HG03066 (cell line): ENCODE data around the gene BHLHA9.
"Not testable (repeated sequence)": the region's sequence is repeated elsewhere in the genome, so short reads cannot be mapped to it uniquely, and the experiment has no call there.

Experiments used
- ATAC-seq: cut with Tn5 transposase; IDR thresholded peaks from one replicate; pipeline ENCODE4 v1.9.1; 2021; ENCODE audit warnings: low read depth; ENCODE audit not compliant: unreplicated experiment

The BHLHA9 gene

GRCh38 chr17:1270210-1271029 is at the start of gene BHLHA9:
BHLHA9 (plus strand) TSS chr17:1270444; CDS start chr17:1270564, 120 bp downstream.
- no peak for ATAC-seq

GRCh38 chr17:1221209-1221608 is 49.0 kb upstream of the BHLHA9 start:
- no peak for ATAC-seq

- ATAC-seq: no peak
Observed at GRCh38 chr17:1222321-1222720, 47.9 kb upstream of the BHLHA9 start.

GRCh38 chr17:1223662-1224061 is 46.6 kb upstream of the BHLHA9 start:
- no peak for ATAC-seq

- ATAC-seq: no peak
Observed at GRCh38 chr17:1224330-1224729, 45.9 kb upstream of the BHLHA9 start.

- ATAC-seq: no peak
Observed at GRCh38 chr17:1226308-1226707, 43.9 kb upstream of the BHLHA9 start.

- ATAC-seq: no peak
Observed at GRCh38 chr17:1227365-1227764, 42.9 kb upstream of the BHLHA9 start.

GRCh38 chr17:1227917-1228780 is 42.1 kb upstream of the BHLHA9 start:
- no peak for ATAC-seq

GRCh38 chr17:1228781-1229348 is 41.4 kb upstream of the BHLHA9 start:
- peak; percentile 17 for ATAC-seq

- peak; percentile 55 for ATAC-seq
Observed at GRCh38 chr17:1229349-1229899, 40.8 kb upstream of the BHLHA9 start.

- ATAC-seq: no peak
Observed at GRCh38 chr17:1229900-1230501, 40.2 kb upstream of the BHLHA9 start.

- ATAC-seq: no peak
Observed at GRCh38 chr17:1231456-1231855, 38.8 kb upstream of the BHLHA9 start.

GRCh38 chr17:1232331-1232730 is 37.9 kb upstream of the BHLHA9 start:
- ATAC-seq: no peak

GRCh38 chr17:1232786-1233185 is 37.5 kb upstream of the BHLHA9 start:
- ATAC-seq: no peak

GRCh38 chr17:1234455-1234854 is 35.8 kb upstream of the BHLHA9 start:
- no peak for ATAC-seq

GRCh38 chr17:1237471-1237870 is 32.8 kb upstream of the BHLHA9 start:
- no peak for ATAC-seq

GRCh38 chr17:1239210-1239609 is 31.0 kb upstream of the BHLHA9 start:
- no peak for ATAC-seq

GRCh38 chr17:1240426-1240825 is 29.8 kb upstream of the BHLHA9 start:
- not testable (repeated sequence) for ATAC-seq

GRCh38 chr17:1241929-1242328 is 28.3 kb upstream of the BHLHA9 start:
- ATAC-seq: no peak

GRCh38 chr17:1244606-1245012 is 25.6 kb upstream of the BHLHA9 start:
- no peak for ATAC-seq
